BJ (cell line): Measurements from ENCODE around the gene DLG2. TPM values are rescaled to one million over a fixed set of nuclear protein-coding genes. Genes with fewer than 3 reads are reported as not detected.

Experiments used
- CTCF ChIA-PET: fragments of 350-600 bp; formaldehyde crosslinking; extraction: SDS; loops from one replicate; lab custom pipeline; 2021; ENCODE audit warnings: antibody characterized with exemption, inconsistent platforms; lab: Yijun Ruan, JAX
- POLR2A ChIA-PET: fragments of 300-600 bp; sonication (Branson Sonifier 250); formaldehyde crosslinking; extraction: SDS; loops from one replicate; lab custom pipeline; 2021; ENCODE audit warnings: antibody characterized with exemption; lab: Charles Lee
- DNase-seq: peaks from one replicate; pipeline ENCODE4 v3.0.0-alpha.2; 2011; ENCODE audit warnings: low read depth
- H3K27me3 ChIP-seq: 2 replicates; pipeline ENCODE4 v1.6.0; 2011; ENCODE audit warnings: low read length; ENCODE audit not compliant: control insufficient read depth, insufficient read depth
- H3K36me3 ChIP-seq: 2 replicates; pipeline ENCODE4 v1.5.1; 2011; ENCODE audit warnings: low read length; ENCODE audit not compliant: control insufficient read depth, insufficient read depth
- H3K4me3 ChIP-seq: 2 replicates; pipeline ENCODE4 v1.5.1; 2011; ENCODE audit warnings: low read depth, mild to moderate bottlenecking, control low read depth, low read length
- polyA plus RNA-seq: library from polyadenylated mRNA; depleted of rRNA; stranded (reverse); fragments of >200 nt; gene quantifications from 2 replicates; pipeline ENCODE4 v1.2.3, GENCODE V29; 2011
- TF ChIP-seq, protein P1 (sequence below): IDR thresholded peaks from 2 replicates; pipeline ENCODE4 v1.5.1; 2011; ENCODE audit warnings: low read depth, mild to moderate bottlenecking, control low read depth, inconsistent platforms, low read length, moderate library complexity; ENCODE audit not compliant: insufficient read depth

Gene DLG2
- polyA plus RNA-seq, 1 experiment = 0.28 TPM

DNA sequence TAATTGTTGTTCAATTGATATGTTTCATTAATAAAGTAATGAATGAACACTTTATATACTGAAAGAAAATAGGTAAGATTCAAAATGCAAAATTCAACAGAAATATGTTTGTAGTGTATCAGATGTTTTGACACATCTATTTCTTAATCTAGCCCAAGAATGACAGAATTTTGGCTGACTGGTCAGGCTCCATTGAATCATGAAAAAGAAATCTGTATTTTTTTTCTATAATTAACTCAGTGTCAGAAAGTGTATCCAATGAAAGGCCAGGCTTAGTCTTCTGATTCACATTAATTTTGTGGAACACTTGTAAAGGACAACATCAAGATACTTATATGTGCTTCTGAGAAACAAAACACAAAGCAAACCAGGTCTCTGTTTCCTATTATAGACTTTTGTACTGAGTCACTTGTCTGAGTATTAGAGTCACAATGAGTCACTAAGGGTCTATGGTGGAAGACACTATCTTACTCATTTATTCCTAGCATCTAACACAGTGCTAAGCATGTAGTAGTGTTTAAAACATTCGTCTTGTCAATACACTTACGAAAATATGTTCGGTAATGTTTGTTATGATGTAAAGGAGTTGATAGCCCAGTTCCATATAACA is 2043.3 kb downstream of the DLG2 start:
- H3K27me3 ChIP-seq = no peaks in the 10 kb centered on the region
- TF ChIP-seq, protein P1, sequence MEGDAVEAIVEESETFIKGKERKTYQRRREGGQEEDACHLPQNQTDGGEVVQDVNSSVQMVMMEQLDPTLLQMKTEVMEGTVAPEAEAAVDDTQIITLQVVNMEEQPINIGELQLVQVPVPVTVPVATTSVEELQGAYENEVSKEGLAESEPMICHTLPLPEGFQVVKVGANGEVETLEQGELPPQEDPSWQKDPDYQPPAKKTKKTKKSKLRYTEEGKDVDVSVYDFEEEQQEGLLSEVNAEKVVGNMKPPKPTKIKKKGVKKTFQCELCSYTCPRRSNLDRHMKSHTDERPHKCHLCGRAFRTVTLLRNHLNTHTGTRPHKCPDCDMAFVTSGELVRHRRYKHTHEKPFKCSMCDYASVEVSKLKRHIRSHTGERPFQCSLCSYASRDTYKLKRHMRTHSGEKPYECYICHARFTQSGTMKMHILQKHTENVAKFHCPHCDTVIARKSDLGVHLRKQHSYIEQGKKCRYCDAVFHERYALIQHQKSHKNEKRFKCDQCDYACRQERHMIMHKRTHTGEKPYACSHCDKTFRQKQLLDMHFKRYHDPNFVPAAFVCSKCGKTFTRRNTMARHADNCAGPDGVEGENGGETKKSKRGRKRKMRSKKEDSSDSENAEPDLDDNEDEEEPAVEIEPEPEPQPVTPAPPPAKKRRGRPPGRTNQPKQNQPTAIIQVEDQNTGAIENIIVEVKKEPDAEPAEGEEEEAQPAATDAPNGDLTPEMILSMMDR = no peak
- H3K36me3 ChIP-seq = no peaks in the 10 kb centered on the region
- DNase-seq = peak; percentile 52
- ChIA-PET POLR2A (no interaction called here), CTCF (no interaction called here)
- no peak overlapping the region for H3K4me3 ChIP-seq

DNA sequence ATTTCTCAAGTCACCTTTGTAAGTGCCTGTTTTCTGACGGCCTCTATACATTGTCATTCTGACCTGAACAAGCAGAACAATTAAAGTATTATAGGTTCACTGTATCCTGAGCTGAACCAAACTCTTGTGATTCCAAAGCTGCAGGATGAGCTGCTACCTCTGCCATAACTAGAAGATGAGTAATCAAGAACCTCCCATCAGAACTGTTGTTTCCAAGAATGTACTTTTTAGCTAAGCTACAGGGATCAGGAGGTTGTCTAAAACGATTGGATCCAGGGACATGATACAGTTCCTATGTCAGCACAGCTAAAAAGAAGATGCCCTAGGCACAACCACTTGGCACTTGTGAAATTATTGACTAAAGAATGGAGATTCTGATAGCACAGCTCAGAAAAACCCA is 2052.6 kb downstream of the DLG2 start:
- H3K4me3 ChIP-seq = no peak overlapping the region
- ChIA-PET CTCF (no interaction called here), POLR2A (no interaction called here)
- no peaks in the 10 kb centered on the region for H3K36me3 ChIP-seq
- DNase-seq = no peak
- TF ChIP-seq, protein P1 = no peak
- no peaks in the 10 kb centered on the region for H3K27me3 ChIP-seq

DNA sequence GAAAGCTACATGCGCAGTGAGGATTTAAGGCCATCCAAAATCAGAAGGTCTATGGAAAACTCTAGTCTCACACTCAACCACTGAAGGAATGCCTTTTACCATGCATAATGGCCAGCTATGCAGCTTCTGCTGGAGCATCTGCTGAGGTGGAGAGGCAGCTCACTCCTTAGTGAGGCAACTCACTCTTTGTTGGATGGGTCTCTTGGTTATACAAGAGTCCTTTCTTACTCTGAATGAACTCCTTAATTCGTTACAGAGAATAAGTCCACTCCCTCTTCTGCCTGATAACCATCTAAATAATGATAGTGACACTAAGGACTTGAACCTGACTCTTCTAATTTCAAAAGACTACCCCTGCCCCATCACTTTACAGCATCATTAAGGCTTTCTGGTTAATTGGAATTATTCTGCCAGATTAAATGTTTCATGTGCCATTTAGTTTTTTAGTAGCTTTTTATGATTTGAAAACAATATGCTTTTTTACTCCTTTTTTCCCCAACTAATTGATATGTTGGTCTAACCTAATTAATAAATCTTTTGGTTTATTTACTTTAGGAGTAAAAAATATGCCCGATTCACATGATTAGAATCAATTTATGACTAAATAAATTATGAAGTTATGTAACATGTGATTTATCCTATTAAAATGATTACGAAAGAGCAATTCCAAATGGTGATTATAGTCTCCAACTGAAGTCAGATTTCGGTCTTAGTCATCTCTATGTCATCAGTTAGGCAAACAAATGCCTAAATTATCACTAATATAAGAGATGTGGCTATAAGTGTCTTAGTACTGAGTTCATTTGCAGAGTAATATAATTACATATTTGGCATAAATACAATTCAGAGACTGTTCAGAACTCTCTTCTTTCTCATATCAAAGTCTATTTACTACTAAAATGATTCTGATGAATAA is 2054.3 kb downstream of the DLG2 start:
- ChIA-PET CTCF (interaction anchor here (0.7 kb wide), 1 partner anchor 9 kb away, joined by 3 read pairs; no protein-coding TSS in a partner anchor), POLR2A (no interaction called here)
- TF ChIP-seq, protein P1 = no peak
- DNase-seq = peak; percentile 35
- H3K36me3 ChIP-seq = no peaks in the 10 kb centered on the region
- no peak overlapping the region for H3K4me3 ChIP-seq
- no peaks in the 10 kb centered on the region for H3K27me3 ChIP-seq

DNA sequence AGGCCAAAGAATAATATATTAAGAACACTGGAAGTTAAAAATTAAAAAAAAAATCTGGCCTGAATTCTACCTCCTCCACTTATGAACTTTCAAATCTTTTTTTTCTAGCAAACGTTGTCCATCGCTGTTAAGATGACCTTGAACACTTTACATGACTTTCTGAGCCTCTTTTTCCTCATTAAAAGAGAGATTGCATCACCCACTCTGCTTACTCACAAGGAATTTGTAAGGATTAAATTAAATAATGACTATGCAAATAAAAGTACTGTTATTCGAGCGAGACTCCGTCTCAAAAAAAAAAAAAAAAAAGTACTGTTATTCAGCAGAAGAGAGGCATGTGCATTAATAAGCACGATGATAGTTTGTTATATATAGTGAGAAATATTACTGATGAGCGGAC is 2055.8 kb downstream of the DLG2 start:
- ChIA-PET POLR2A (no interaction called here), CTCF (no interaction called here)
- H3K4me3 ChIP-seq = no peak overlapping the region
- no peaks in the 10 kb centered on the region for H3K27me3 ChIP-seq
- no peaks in the 10 kb centered on the region for H3K36me3 ChIP-seq
- TF ChIP-seq, protein P1 = no peak
- peak; percentile 31 for DNase-seq

DNA sequence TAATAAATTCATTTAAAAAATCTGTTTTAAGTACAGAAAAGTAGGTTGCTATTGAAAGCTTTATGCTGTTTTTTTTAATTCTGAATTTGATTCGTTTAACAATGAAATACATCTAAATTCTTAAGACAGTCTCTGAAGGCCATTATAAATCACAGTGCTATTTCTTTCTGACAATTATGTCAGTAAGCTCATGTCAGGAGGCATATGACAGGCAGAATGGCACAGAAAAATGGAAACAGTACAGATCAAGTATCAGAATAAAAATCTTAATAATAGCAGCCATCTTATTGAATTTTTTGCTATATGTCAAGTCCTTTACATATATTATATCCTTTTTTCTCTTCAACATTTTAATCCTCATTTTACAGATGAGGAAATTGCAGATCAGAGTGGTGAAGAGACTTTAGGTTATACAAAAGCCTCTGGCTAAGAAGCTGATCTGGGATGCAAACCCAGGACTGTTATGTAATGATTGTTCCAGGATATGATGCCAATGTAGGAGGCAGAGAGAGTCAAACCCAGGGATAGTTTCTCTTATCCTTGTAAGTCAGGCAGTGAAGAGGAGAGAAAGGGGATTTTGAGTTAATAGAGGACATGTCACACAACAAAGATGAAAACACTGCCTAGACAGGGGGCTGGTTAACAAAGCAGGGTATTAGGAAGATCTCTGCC is 2057.9 kb downstream of the DLG2 start:
- H3K27me3 ChIP-seq = no peaks in the 10 kb centered on the region
- TF ChIP-seq, protein P1 = no peak
- no peak overlapping the region for H3K4me3 ChIP-seq
- DNase-seq = no peak
- no peaks in the 10 kb centered on the region for H3K36me3 ChIP-seq
- POLR2A ChIA-PET = no interaction called here
- CTCF ChIA-PET = no interaction called here
